Stimulated activated CD4-positive, alpha-beta T cell treated with anti-CD3 and anti-CD28 coated beads, Interleukin-12 subunit alpha, Interleukin-12 subunit beta, amount 100 ng/mL, for 24 hours (primary cell): ENCODE data around the gene AQP6.
A peak's percentile ranks its signal among the peaks of the same experiment; 100 is the strongest.

Experiments
- DNase-seq, 2 experiments: peaks; one replicate each; pipeline ENCODE4 v3.0.0-alpha.2; 2020; ENCODE audit warnings: low read depth in 2 of 2

The AQP6 gene

GRCh38 chr12:49955899-49956662 lies 16.7 kb upstream of the AQP6 start:
- DNase-seq, result no peak

DNA sequence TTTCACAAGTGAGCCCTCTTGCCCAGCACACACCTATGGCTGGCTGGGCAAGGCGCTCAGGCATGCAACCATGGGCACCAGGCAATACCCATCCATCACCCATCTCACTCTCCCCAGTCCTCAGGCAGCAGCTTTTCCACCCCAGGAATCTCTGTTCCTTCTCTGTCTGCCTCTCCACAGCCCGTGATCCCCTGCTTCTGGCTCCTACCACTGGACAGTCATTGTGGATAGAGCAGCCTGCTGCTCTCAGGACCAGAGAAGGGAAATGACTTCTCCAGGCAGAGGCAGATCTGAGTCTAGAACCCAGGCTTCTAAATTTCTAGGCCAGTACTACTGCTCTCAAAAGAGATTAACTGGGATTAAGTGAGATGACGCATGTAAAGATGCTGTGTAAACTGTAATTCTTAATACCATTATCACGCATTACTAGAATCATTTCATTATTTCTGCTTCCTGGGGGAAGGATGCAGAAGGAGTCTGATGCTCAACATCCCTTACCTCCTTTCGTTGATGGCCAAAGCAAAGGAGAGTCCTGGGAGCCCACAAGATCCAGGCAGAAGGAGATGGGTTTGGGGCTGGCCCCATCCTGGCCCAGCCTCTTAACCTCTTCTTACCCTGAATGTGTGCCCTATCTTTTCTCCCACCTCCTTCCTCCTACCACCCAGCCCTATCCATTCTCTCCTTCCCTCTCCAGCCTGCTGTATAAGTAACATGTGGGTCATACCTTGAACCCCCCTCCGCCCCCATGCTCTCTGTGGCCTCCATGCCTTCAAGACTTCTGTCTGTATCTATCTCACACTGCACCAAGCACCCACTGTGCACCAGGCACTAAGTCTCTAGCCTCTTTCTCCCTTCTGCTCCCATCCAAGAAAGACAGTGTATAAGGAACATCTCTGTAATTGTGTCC lies 15.8 kb upstream of the AQP6 start:
- DNase-seq, result no peak

GRCh38 chr12:49957570-49957967 lies 15.2 kb upstream of the AQP6 start:
- no peak for DNase-seq

DNA sequence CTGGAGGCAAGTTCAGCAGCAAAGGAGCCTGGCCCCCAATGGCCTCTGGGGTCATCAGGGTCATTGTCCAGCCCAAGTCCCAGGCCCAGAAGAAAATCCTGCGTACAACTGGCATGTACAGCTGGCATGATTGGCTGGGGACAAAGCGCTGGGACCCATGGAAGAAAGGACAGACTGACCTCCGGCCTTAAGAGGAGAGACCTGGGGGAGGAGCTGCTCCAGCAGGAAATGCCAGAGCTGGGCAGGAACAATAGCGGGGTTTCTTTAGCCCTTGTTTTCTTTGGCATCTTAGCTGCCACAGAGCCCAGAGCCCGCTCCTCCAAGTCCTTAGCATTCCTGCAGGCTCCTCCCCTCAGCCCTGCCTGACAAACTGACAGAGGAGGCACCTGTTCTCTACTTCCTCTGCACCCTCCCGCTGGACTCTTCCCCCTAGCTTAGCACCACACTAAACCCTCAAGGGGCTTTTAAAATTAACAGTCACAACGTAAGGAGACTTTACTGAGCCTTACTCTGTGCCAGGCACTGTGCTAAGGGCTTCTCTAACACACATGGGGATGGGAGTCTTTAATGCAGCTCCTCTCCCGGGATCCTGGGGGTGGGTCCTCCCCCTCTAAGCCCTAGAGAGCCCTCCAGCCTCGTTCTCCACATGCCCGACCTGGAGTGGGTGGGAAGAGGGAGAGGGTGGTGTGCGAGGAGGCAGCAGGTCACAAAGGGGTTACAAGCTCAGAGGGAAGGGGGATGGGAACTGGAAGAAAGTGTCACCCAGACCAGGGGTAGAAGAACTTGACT lies 12.9 kb upstream of the AQP6 start:
- no peak for DNase-seq

DNA sequence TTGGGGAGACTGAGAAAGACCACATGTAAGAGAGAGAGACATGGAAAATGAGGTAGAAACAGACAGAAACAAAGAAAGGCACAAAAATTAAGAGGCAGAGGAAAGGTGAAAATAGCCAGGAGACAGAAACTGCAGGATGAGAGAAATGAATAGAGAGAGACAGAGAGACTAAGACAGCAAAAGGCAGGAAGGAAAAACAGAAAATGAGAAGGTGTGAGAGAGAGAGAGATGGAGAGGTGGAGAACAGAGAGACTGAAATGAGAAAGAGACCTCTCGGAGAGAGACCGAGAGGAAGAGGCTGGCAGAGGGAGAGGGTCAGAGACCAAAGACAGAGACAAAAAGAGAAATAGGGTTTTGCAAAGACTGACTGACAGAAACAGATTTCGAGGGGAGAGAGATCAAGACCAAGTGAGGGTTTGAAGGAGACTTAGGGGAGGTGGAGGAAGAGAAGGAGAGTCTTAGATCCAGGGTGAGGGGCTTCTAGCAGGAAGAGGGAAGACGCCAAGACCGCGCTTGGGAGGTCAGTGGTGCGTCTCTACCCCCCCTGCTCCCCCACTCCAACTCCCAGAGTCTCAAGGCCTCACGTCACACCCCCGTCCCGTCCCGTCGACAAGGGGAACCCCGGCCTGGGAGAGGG lies 12.2 kb upstream of the AQP6 start:
- no peak for DNase-seq

- DNase-seq, result no peak
These were observed 11.4 kb upstream of the AQP6 start, which contains the start of gene AQP5 for GRCh38 chr12:49961111-49961922. AQP5 (plus strand) TSS chr12:49961872; CDS start chr12:49962018, 146 bp downstream.

- no peak for DNase-seq
These were observed 10.6 kb upstream of the AQP6 start for GRCh38 chr12:49961993-49962764.

- DNase-seq, result no peak
These were observed 9.6 kb upstream of the AQP6 start for GRCh38 chr12:49962861-49963765.

- DNase-seq, result no peak
These were observed 8.6 kb upstream of the AQP6 start for GRCh38 chr12:49963976-49964815.

GRCh38 chr12:49964849-49965624 lies 7.7 kb upstream of the AQP6 start:
- no peak for DNase-seq

DNA sequence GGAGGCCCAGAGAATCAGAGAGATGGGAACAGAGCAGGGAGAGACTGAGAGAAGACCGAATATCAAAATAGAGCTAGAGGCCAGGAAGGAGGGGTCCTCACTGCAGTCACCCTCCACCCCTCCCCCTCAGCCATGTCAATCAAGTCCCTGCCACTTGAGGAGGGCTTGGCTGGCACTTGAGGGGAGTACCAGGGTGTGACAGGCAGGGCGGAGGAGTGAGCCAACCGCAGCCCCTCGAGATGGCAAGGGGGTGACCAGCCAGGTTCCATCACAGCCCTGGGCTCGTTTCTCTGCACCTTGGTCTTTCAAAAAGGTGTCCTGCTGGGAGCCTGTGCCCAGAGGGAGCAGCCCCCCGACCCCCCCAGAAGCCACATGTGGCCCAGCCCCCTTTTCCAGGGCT lies 6.9 kb upstream of the AQP6 start:
- no peak for DNase-seq

GRCh38 chr12:49966511-49967041 lies 6.2 kb upstream of the AQP6 start:
- no peak for DNase-seq

DNA sequence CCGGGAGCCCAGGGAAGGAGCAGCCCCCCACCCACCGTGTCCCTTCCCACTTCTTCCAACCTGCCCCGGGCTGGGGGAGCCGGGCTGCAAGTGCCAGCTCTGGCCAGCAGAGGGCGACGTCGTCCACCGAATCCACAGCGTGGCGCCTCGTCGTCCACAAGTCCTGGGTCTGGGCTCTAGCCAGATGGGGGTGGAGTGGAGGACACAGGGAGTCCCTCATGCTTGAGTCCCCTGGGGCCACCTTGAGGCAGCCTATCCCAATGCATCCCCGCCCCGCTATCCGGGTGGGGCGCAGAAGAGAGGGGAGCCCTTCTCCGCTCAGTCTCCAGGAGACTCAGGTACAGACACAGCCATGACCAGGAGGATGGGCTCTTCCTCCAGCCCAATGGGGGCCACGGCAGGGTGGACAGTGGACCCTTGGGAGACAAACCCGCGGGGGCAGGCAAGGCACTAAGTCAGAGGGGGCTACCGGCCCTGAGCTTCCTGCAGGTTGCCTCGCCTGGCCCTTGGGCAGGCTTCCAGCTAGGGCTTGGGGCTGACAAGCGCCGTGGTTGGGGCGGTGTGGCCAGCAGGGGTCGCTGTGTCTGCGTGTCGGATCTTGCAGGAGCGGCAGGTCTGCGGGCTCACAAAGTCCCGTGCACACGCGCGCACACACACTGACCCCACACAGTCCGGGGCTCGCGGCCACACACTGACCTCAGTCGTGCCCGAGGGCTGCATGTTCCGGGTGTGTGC lies 5.5 kb upstream of the AQP6 start:
- peak; percentile 83 to 96 for DNase-seq

DNA sequence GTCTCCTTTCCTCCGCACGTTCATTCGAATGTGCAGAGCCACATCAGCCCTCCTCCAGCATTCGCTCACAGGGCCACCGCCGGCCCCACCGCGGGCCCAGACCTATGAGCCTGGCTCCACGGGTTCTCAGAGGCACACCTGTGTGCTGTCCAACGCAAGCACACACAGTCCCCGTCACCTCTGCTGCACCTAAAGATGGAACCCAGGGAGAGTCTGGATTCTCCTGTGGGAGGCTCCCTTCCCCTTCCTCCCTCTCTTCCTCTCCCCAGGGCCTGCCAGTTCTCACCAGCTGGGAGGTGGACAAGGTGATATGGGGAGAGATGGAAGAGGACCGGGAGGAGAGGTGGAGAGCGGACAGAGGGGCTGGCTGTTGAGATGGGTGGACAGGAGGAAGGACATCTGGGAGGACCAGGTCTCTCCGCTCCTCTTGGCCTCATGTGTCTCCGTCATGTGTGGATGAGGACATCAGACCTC lies 4.9 kb upstream of the AQP6 start:
- no peak for DNase-seq

- DNase-seq, result no peak
These were observed 4.3 kb upstream of the AQP6 start for GRCh38 chr12:49968471-49968870.

DNA sequence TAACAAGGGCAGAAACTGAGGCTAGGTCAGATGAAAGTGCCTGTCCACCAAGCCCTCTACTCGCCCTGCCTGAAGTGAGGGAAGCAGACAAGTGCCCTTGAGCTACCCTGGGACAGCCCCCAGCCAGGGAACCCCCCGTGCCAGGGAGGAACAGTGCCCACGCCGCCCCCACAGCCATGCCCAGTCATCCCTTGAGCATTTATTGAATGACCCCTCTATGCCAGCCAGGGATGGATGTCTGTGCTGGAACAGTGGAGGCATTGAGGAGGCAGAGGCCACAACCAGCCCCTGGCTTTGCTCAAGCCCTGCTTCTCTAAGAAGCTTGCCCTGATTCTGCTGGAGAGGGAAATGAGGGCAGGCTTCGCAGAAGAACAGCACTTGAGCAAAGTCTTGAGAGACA lies 3.7 kb upstream of the AQP6 start:
- DNase-seq, result no peak
